Heart left ventricle (tissue), 13 donors: Measurements from ENCODE around the gene SP5.

Experiments
- CTCF ChIP-seq, 12 donors: fragments of 200-600 bp; sonication (generic) in 4 of 12; IDR thresholded peaks; one replicate each; pipeline versions ENCODE4 v1.5.0 to v1.8.0; 2018 to 2022; ENCODE audit warnings: antibody characterized with exemption in 12 of 12, mild to moderate bottlenecking in 5 of 12
- POLR2A ChIP-seq, 2 donors: fragments of 450-650 bp; IDR thresholded peaks; one replicate each; pipeline ENCODE4 v1.6.1; 2017; ENCODE audit warnings: antibody characterized with exemption in 2 of 2, mild to moderate bottlenecking in 2 of 2, moderate library complexity in 2 of 2
- donor health status: ischemic (EF 13 %, LVEDD 7.1; RV severe dilation, severe dysfunction).
- donor health status: DM: no; HTN: yes; CAD: no.
- donor health status: DM: no; HTN: no; CAD: no.
- donor health status: ischemic (EF 25% LVEDD 6.9; RV normal size, moderate dysfunction).
- donor health status: ischemic (EF 25% LVEDD 5.7; RV mildly dilated, moderate dysfunction).
- donor health status: ischemic (EF 35%, LVEDD 5.7; RV mildly dilated, moderate dysfunction).
- donor health status: nonischemic (EF 11% LVEDD 7.7; RV severe dilation, severe dysfunction).
- donor health status: DM: yes; HTN: yes; CAD: no.
- donor health status: PGD.
- donor health status: ischemic (EF 29% LVEDD 5.4; RV normal size, mild dysfunction).
- donor health status: nonischemic (EF 23%, LVEDD 6.1; RV moderate dilation, normal function).

- TF ChIP-seq CTCF (IDR thresholded peaks at IDR 0.05): no peak
- no peak for TF ChIP-seq POLR2A (IDR thresholded peaks at IDR 0.05)
Observed at GRCh38 chr2:170742896-170743529, 27.9 kb downstream of the SP5 start.
